HCT116 (cell line): Measurements from ENCODE around the gene SPINK5.

ENCODE experiments used
- ATF3 ChIP-seq: IDR thresholded peaks from 2 replicates; pipeline ENCODE4 v1.6.1; 2012
- CEBPB ChIP-seq: IDR thresholded peaks from 2 replicates; pipeline ENCODE4 v1.6.1; 2012; ENCODE audit warnings: low read depth
- CTCF ChIP-seq, 3 experiments: fragments of 200-600 bp in 1 of 3; sonication (generic) in 1 of 3; IDR thresholded peaks in 2 of 3; conservative IDR thresholded peaks in 1 of 3; 2 replicates each; pipeline ENCODE4 v1.5.1; 2012 to 2017; ENCODE audit warnings: low read depth in 2 of 3, low read length in 2 of 3, antibody characterized with exemption in 1 of 3, borderline replicate concordance in 1 of 3, control low read depth in 1 of 3, mild to moderate bottlenecking in 1 of 3, mixed read lengths in 1 of 3, mixed run types in 1 of 3, moderate library complexity in 1 of 3; ENCODE audit not compliant: insufficient read depth in 1 of 3
- EZH2 ChIP-seq: fragments of 200-600 bp; sonication (generic); IDR thresholded peaks from 2 replicates; pipeline ENCODE4 v1.6.1; 2017; ENCODE audit warnings: antibody characterized with exemption, mixed run types
- EZH2phosphoT487 ChIP-seq: fragments of 200-600 bp; IDR thresholded peaks from 2 replicates; pipeline ENCODE4 v1.6.1; 2018; ENCODE audit warnings: antibody characterized with exemption, borderline replicate concordance
- JUND ChIP-seq: IDR thresholded peaks from 2 replicates; pipeline ENCODE4 v1.6.1; 2012
- POLR2A ChIP-seq: IDR thresholded peaks from 2 replicates; pipeline ENCODE4 v1.7.0; 2011; ENCODE audit warnings: borderline replicate concordance; ENCODE audit not compliant: insufficient read depth, insufficient read length; ENCODE audit errors: extremely low read depth
- POLR2AphosphoS5 ChIP-seq: IDR thresholded peaks from 2 replicates; pipeline ENCODE4 v1.6.1; 2011; ENCODE audit warnings: mild to moderate bottlenecking, low read depth, low read length, moderate library complexity
- RAD21 ChIP-seq: IDR thresholded peaks from 2 replicates; pipeline ENCODE4 v1.6.1; 2012; ENCODE audit warnings: low read depth, mild to moderate bottlenecking
- SIN3A ChIP-seq: IDR thresholded peaks from 2 replicates; pipeline ENCODE4 v1.6.1; 2012; ENCODE audit warnings: low read depth
- ZFX ChIP-seq: fragments of 450-650 bp; IDR thresholded peaks from 2 replicates; pipeline ENCODE4 v1.6.1; 2017

DNA sequence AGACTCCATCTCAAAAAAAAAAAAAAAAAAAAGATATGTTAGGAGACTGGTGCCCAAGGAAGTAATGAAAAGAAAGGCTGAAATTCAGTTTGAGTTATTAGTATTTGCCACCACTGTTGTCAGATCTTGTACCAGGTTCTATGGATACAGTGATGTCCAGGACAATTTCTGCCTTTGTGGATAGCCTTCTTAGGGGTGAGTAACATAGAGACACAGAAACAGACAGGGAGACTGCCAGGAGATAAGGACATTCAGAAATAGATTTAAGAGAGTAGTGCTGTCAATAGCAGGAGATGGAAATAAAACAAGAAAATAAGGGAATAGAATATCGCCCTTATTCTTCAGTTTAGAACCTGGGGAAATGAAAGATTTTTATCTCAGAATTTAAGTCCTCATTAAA is 98.3 kb downstream of the SPINK5 start:
- TF ChIP-seq POLR2AphosphoS5 (no peak), CTCF (IDR thresholded peaks at IDR 0.05 in 2 of 3, conservative IDR thresholded peaks at IDR 0.05 in 1 of 3; ENCODE audit: borderline replicate concordance in 1 of 3, insufficient read depth in 1 of 3, low read depth in 2 of 3, low read length in 2 of 3) (no peak), CEBPB (no peak), EZH2 (no peak), SIN3A (no peak), EZH2phosphoT487 (no peak), RAD21 (no peak), JUND (no peak), ZFX (no peak), POLR2A (no peak), ATF3 (no peak)
